Glomerular visceral epithelial cell (primary cell): ENCODE measurements around the gene GRM1.

Experiments used
- DNase-seq: peaks from one replicate; pipeline ENCODE4 v3.0.0-alpha.2; 2016; ENCODE audit errors: extremely low spot score

GRM1 gene

DNA sequence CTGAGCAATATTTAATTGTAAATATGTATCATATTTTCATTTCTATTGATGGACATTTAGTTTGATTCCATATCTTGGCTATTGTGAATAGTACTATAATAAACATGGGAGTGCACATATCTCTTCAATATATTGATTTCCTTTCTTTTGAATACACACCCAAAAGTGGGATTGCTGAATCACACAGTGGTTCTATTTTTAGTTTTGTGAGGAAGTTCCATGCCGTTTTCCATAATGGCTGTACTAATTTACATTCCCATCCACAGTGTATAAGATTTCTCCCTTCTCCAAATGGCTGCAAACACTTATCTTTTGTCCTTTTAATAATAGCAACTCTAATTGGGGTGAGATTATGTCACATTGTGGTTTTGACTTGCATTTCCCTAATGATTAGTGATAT lies 428.0 kb downstream of the GRM1 start:
- DNase-seq = no peak

GRCh38 chr6:146460941-146461340 lies 432.1 kb downstream of the GRM1 start:
- no peak for DNase-seq

DNA sequence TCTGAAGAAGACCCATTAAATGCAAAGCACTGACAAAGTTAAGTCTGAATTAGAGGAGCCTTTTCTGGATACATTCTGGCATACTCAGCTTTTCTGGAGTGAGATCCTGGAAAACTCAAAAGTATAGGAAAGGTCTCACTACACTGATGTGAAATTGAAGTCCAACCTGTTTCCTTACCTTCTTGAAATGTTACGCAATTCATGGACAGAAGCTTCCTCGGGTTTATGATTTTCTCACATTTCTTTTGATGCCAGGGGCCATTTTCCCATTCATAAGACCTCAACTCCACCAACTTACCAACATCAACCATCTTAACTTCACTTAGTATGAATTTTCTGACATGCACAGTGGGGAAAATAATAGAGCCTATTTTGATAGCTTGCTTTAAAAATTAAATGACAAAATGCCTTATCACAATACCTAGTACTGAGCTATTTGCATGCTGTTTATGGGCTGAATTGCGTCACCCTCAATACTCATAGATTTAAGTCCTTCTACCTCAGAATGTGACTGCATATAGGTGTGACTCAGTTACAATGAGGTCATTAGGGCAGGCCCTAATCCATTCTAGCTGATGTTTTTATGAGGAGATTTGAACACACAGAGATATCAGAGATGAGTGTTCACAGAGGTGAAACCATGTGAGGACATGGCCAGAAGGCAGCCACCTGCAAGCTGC lies 441.4 kb downstream of the GRM1 start:
- DNase-seq = no peak

- no peak for DNase-seq
Measured at GRCh38 chr6:146472918-146473317, 444.1 kb downstream of the GRM1 start.

- no peak for DNase-seq
Measured at GRCh38 chr6:146481527-146481926, 452.7 kb downstream of the GRM1 start.

DNA sequence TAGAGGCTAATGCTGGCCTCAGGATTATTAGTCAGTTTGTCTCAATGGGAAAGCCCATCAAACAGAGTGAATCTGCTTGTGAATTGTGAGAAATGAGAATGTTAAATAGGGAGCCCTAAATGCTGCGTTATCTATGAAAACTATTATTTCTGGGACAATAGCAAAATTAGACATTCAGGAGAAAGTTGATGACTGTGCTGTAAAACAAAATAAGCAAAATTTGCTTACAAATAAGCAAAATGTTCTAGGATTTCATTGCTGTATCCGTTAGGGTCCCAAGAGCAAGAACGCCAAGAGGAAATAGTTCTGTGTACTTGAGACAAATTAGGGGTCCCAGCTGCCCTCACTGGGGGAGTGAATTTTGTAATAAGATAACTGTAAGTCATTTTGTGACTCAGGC lies 455.5 kb downstream of the GRM1 start:
- no peak for DNase-seq
